HG03135 (cell line): Measurements from ENCODE around the gene ITGB7.

ENCODE experiments used
- ATAC-seq: cut with Tn5 transposase; IDR thresholded peaks from one replicate; pipeline ENCODE4 v1.9.1; 2021; ENCODE audit warnings: mild to moderate bottlenecking, moderate library complexity; ENCODE audit not compliant: unreplicated experiment

ITGB7 gene

DNA sequence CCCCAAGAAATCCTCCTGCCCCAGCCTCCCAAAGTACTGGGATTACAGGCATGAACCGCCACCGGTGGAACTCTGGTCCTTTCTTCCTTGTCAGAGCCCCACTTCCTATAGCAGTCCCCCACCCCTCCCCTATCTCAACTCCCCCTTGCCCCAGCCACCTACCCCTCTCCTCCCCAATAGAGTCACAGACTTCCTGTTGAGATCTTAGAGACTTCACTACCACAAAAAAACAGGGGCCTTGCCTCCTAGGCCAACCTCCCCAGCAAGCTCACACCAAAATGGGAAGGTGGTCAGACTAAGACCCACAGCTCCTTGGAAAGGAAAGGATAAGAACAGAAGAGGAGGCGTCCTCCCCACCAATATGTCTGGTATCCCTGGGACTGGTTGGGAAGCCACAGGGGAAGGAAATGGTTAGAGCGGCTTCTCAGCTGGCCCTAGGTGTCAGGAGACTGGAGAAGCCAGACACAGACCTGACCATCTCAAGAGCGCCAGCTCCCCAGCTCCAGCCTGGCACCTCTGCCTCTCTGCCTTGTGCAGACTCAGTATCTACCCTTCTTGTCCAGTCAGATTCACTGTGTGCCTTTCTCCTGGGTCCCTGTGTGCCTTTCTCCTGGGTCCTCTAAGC is 8.5 kb downstream of the ITGB7 start:
- ATAC-seq: no peak

DNA sequence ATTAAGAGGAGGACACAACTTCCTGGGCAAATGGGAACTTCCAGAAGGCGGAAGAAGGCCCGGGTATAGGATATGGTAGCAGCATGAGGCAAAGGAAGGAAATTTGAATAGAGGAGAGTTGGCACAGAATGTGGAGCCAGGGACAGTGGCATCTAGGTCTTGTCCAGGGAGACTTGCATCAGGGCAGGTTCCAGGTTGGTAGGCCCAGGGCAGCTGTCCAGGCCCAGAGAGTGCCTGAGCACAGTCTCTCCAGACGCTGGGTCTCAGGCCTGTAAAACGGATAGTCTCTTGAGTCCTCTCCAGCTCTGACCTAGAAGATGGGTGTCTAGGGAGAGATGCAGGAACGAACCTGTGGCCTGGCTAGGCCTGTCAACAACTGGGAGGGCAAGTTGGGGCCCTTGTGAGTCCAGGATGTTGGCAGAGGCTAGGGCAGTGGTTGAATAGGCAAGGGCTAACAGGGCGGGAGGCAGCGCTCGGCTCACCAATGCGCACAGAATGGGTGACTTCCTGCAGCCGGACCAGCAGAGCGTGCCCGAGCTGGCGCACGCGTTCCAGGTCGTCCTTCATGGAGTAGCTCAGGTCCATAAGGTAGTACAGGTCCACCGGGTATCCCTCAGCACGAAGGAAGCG is 9.9 kb downstream of the ITGB7 start:
- ATAC-seq: no peak

DNA sequence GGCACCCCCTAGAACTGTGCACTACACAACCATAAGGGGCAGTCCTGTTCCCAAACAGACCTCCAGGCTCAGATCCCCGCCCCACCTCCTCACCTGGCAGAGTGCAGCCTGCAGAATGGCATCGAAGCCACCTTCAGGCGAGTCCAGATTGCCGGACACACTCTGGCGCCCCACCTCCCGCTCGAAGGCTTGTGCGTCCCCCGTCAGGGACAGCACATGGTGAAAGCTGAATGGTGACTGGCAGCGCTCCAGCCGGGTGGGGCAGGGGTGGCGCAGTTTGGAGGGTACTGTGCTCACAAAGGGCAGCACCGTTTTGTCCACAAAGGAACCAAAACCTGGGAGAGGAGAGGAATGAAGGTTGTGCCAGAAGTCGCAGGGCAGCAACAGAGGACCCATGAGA is 10.6 kb downstream of the ITGB7 start:
- ATAC-seq: no peak

DNA sequence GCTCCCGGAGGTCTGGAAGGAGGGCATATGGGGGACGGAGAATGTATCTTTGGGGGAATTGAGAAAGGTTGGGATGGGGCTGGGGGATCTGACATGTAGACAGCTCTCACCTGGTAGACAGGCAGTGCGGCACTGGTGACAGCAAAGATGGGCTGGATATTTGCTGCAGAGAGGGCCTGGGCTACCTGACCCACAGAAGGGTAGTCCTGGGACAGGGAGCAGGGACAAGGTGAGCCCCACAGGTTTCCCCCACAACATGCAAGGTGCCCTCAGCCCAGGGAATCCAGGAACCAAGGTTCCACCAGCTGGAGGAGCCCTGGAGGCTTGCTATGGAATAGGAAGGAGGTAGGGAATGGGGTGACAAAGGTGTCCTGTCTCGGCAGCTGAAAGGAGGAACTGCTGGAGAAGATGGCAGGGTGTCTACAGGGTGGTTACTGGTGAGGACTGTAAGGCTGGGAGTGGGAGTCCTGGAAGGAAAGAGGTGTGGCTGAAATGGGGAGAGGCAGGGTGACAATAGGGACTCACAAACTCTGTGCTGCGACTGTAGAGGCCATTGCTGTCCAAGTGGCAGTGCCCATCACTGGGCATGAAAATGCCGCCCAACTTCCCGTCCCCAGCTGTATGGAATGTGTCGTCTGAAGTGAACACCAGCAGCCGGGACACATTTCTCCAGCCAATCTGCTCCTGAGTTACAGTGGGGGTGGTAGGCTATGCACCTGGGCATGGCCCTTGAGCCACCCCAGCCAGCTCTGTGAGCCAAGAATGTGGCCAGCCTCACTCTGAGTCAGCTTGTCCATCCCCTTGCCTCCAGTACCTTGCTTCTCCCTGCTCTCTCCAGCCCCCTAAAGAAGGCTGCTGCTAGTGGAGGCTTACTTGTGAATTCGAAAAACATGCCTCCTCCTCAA is 11.3 kb downstream of the ITGB7 start:
- ATAC-seq: no peak

DNA sequence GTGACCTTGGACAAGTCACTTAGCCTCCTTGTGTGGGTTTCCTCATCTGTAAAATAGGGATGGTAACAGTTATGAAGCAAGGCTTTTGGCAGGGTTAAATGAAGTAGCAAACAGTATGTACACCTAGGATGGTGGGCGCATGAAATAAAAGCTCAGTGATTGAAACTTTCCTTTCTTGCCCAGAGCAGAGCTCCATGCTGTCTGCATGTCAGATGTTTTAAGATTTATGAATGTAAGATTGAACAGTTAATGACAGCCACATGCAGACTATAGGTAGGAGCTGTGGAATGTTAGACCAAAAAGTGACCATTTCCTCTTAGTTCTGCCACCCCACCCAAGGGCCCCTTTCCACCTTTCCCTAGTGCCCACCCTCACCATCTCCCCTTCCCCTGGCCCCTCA is 12.1 kb downstream of the ITGB7 start:
- no peak for ATAC-seq

DNA sequence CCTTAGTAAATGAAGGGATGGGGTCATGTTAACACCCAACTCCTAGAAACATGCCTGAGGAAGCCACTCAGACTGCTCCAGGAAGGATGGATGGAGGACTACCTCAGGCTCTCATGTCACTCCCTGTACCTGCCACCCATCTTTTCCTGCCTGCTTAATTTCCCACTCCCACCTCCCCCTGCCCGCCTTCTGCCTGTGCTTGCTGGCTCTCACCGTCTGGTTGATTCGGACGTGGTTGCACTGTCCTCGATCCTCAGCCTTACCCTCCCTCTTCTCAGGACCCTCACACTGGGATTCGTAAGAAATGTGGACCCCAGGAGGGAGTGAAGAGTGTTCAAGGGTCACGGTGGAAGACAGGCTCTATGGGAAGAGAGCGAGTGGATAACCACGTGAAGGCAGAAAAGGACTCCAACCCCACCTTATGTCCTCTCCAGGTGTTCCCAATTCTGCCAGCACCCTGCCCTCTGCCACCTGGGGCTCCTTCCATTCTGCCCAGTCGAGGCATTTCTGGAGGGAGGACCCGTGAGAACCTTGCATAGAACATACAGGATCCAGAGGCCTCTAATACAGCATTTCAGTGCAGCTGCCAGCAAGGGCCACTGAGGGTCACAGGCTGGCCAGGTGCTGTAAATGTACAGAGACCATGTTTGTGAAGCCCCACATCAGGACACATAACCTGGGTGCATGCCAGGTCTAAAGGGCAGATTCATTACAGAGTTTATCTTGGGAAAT is 12.9 kb downstream of the ITGB7 start:
- no peak for ATAC-seq

DNA sequence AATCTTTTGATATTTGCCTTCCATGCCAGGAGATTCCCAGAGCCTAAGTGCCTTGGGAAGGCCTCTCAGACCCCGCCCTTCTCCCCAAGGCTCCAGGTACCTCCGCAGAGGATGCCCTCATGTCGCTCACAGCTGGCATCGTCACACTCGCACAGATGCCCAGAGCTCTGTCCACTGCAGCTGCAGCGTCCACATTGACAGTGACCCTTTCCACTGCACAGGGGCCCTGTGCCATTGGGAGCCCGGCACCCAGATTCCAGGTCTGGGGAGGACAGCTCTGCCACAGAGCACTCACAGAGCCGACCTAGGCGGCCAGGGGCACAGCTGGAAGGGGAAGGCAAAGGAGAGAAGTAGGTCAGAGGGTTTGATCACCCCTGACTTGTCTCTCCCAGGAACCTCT is 14.0 kb downstream of the ITGB7 start:
- no peak for ATAC-seq

DNA sequence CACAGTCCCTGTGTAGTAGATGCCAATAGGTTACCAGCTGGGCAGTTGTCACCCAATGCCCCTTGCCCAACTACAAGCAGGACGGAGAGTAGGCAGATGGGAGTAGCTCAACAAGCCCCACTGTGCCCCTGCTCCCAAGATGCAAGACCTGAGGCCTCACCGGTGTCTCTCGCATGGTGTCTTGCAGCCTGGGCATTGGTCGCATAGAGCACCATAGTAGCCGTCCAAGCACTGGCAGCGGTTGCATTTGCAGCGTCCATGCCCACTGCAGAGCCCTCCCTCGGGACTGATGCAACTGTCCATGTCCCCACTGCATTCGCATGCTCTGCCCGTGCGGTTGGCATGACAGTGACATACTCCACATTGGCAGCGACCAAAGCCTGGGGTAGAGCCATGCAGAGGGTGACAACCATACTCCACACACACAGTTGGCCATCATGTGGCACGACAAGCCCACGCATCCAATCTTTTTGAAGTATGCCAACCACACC is 14.5 kb downstream of the ITGB7 start:
- no peak for ATAC-seq

DNA sequence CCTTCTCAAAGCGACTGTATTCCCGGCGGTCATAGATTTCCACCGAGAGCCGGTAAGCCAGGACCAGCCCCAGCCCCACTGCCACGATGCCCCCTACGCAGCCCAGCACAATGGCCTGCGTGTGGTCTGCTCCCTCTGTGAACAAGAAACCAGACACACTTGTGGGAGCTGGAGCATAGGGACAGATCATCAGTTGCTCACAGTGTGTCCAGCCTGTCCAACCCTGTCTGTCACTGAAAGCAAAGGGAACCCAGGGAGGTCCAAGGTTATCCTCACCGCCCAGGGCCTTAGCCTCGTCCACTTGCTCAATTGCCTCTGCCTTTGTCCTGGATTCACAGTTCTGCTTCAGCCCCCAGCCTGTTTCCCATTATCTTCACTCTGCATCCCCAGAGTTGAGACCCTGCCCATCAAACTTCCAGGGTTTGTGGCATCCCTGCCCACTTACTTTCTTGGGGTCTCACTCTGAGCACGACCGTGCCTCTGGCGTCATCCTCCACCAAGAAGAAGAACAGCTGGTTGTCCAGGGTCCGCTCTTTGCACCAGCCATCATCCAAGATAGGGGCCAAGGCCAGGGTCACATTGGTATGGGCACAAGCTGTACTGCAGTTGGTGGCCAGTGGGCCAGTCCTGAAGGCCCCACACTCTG is 15.0 kb downstream of the ITGB7 start:
- ATAC-seq: no peak

DNA sequence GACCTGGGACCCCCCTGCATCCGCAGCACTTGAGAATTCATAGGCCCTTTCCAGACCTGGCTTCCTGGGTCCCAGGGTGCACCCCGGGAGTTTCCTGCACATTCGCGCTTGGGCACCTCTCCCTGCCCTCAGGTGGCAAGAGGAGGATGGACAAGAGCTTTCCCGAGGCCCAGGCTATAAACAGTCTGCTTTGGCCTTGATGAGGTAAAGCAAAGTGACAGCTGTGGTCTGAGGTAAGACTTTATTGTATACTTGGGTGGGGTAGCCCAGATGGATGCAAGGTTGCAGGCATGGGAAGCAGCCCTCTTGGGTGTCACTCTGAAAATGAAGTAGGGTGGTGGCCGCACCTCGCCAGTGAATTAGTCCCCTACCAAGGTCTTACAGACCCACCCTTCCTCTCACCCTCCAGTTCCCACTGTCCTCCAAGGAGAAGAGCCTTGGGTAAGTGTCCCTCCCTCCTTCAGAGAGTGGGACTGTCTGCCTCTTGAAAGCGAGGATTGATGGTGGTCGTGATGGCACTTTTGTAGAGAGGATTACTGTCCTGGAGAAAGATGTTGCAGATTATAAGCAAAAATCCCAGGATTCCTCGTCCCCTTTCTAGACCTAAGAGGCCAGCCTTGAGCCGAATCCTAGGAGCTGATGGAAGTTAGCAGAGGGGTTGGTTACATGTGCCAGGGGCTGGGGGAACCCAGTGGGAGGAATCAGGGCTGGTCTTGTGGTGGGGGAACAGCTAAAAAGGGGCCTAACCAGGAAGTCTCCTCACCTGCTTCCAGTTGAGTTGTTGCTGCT is 15.8 kb downstream of the ITGB7 start:
- ATAC-seq: no peak

DNA sequence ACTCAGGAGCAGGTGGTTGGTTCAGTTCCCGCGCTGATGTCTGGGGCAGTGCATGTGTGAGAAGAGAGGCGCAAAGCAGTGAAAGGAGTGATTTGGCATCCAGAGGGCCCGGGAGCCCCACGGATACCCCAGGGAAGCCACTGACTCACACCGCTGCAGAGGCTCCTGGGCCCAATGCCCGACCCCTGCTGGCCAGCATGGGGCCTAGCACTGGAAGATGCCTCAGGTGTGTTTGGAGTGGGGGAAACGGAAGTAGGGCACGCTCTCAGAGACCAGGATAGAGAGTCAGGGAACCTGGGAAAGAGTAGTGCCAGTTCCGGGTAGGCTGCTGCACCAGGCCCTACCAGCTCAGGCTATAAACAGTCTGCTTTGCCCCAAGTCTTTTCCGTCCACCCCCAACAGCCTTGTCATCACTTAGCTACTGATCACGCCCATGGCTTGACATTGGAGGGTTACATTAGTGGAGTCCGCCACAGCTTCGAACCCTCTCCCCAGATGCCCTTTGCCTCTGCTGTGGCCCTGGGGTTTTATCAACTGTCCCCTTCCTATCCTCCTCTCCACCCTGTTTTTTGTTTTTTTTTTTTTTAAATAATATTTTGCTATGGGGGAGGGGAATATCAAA is 16.8 kb downstream of the ITGB7 start:
- no peak for ATAC-seq

DNA sequence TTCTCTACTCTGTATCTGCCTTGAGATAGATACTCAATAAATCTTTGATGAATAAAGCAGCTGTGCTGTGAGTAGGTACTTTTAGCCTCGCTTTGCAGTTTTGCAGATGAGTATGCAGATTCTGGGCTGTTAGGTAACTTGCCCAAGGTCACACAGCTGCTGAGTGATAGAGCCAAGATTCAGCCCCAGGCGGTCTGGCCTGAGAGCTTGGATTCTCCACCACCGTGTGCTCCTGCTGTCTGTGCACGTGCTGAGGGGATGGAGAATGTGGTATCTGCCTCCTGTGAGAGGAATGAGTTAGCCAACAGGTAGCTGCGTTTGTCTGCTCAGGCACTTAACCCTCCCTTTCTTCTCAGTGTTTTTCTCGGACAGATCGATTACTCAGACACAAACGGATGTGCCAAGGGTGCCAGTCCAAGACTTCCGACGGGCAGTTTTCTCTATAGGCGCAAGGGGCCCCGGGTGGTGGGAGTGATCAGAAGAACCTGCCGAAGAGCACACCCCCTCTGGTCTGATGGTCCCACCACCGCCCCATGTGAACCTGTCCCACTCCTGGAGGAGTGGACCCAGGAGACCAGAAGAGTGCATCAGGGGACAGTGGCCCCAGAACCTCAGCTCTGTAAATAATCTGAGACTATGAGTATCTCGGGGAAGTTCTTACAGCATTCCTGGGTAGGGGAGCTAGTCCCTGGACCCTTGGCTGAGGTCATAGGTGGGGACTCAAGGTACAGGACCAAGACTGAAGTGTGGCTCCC is 19.7 kb downstream of the ITGB7 start:
- ATAC-seq: no peak

DNA sequence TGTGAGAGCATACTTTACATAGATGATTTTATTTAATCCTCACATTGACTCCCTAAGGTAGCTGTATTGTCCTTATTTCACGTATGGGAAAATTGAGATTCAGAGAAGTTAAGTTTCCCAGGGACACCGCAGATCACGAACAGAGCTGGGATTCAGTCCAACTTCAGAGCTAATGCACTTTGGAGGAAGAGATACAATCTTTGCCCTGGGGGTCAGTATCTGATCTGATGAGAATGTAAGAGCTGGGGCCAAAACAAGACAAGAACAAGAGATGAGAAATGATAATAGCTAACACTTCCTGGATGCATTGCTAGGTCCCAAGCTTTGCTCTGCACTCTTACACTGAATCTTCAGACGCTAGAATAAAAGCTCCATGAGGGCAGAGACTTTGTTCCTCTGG is 20.3 kb downstream of the ITGB7 start:
- no peak for ATAC-seq

DNA sequence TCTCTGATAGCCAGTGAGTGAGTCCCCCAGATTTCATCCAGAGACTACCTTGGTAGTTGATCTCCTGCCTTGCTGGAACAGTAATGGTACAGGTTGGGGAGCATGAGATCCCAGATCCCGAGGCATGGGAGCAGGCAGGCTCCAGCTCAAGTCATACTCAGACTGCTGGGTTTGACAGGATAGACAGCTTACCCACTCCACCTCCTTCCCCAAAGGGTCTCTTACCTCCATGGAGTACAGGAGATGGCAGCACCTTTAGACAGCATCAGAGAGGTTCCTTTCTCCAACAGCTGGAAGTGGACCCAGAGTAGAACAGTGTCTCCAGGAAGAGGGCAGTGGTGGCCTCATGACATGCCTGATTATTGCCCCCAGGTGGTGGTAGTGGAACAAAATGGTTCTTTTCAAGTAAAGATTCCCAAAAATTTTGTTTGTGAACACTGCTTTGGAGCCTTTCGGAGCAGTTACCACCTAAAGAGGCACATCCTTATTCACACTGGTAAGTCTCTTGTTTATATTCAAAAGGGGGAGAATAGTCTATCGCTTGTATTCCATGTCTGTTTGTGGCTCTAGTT is 21.4 kb downstream of the ITGB7 start:
- ATAC-seq: no peak

DNA sequence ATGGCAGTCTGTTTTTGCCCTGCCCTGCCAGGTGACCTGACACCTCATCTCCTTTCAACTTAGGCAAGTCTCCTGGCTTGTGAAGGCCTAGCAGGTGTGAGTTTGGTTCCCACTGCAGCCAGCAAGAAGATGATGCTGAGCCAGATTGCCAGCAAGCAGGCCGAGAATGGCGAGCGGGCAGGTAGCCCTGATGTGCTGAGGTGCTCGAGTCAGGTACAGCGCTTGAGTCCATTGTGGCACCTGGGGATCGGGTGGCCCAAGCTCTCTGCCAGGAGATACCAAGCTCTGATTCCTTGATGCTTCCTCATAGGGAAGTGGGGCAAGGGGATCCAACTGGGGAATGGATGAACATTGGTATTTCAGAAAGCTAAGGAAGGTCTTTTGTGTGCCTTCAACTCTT is 22.2 kb downstream of the ITGB7 start:
- ATAC-seq: no peak

DNA sequence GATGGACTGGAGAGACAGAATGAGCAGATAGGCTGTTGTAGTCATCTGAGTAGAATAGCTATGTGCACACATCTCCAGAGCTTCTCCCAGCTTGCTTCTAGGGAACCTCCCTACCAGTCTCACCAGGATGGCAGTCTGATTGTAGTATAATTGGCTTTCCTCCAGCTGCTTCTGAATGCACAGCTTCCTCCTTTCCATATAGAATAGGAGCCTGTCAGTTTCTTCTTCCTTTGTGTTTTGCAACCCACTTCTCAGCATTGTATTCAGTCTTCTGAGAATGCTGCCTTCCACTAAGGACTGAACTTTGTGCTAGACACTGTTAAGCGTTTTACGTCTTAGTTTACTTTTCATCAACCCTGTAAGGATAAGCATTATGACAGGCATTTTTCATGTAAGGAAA is 24.1 kb downstream of the ITGB7 start:
- no peak for ATAC-seq

DNA sequence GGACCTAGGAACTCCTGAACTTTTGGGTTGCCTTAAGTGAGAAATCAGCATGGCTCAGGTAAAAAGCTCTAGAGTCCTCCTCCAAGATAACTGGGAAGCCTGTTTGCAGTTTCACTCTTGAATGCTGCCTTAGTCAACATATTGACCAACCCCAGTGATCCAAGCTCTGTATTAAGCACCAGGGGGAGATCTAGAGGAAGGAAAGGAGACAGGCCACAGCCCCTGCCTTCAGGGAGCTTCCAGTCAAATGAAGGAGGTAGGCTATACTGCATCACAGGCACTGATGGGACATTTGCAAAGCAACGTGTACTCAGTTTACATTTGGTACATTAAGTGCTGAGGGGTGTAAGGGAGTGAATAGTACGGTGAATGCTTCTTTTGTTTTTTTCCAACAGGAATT is 25.1 kb downstream of the ITGB7 start:
- no peak for ATAC-seq

DNA sequence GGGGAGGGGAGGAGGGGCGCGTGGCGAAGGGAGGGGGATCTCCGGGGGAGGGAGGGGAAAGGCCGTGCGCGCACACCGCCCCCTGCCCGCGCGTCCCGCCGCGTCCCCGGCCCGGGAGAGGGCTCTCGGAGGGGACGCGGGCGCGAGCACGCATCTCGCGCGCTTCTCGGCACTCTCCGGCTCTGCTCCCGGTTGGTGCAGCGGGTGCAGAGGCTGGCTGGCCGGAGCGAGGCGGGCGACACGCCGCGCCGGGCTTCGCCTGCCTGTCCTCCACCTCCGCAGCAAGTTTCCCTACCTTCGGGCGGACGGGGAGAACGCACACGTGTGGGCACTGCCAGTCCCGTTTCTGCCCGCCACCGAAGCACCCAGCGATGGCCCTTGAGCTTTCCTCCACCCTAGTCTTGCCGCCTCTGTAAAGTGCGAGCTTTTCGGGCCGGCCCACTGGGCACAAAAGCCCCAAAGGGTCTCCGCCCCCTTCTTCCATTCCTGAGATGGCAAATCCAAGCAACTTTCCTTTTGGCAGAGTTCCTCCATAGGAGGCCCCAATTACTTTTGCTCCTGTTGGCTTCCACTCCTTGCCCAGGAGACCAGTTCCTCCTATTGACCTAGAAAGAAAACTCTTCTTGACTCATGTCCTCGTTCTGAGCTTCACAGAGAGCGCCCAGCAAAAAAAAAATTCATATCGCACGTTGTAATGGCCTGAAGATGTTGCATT is 26.0 kb downstream of the ITGB7 start:
- peak; percentile 47 for ATAC-seq
